Osteocyte (in vitro differentiated cells): ENCODE results near the gene ZNF700. TPM values are rescaled to one million over a fixed set of nuclear protein-coding genes. Genes with fewer than 3 reads are reported as not detected.
"Not testable (repeated sequence)": the region's sequence is repeated elsewhere in the genome, so short reads cannot be mapped to it uniquely, and the experiment has no call there.

Source experiments
- DNase-seq: peaks from one replicate; pipeline ENCODE4 v3.0.0; 2021; ENCODE audit warnings: mixed read lengths; ENCODE audit not compliant: unreplicated experiment; ENCODE audit errors: extremely low spot score
- H3K27ac Mint-ChIP-seq: one replicate; pipeline ENCODE4 v1.8.0; 2021; ENCODE audit warnings: mild to moderate bottlenecking, mixed read lengths; ENCODE audit not compliant: unreplicated experiment
- H3K27me3 Mint-ChIP-seq: one replicate; pipeline ENCODE4 v1.8.0; 2021; ENCODE audit warnings: mixed read lengths; ENCODE audit not compliant: unreplicated experiment
- H3K36me3 Mint-ChIP-seq: one replicate; pipeline ENCODE4 v1.8.0; 2021; ENCODE audit warnings: mixed read lengths; ENCODE audit not compliant: unreplicated experiment
- H3K4me1 Mint-ChIP-seq: one replicate; pipeline ENCODE4 v1.8.0; 2021; ENCODE audit warnings: mixed read lengths; ENCODE audit not compliant: unreplicated experiment
- H3K4me3 Mint-ChIP-seq: one replicate; pipeline ENCODE4 v1.8.0; 2021; ENCODE audit warnings: mild to moderate bottlenecking, moderate library complexity, mixed read lengths; ENCODE audit not compliant: unreplicated experiment
- H3K9me3 Mint-ChIP-seq: one replicate; pipeline ENCODE4 v1.8.0; 2021; ENCODE audit warnings: mixed read lengths; ENCODE audit not compliant: unreplicated experiment
- CTCF ChIP-seq: fragments of 200-600 bp; sonication (generic); IDR thresholded peaks from 2 replicates; pipeline ENCODE4 v1.5.0; 2021; ENCODE audit warnings: antibody characterized with exemption, mild to moderate bottlenecking, moderate library complexity
- total RNA-seq: library from RNA; stranded (reverse); gene quantifications from 2 replicates; pipeline ENCODE4 v1.2.1, GENCODE V29; 2021

Gene ZNF700
- total RNA-seq, 1 donor from 2014 or later = 6.7 TPM

- Mint-ChIP-seq H3K4me3 (peak overlapping the region; percentile 94), H3K9me3 (no peaks in the 10 kb centered on the region), H3K27me3 (peaks cover 15% of the 10 kb centered on the region), H3K36me3 (peaks cover 10% of the 10 kb centered on the region), H3K4me1 (peaks cover 28% of the 10 kb centered on the region), H3K27ac (peak overlapping the region; percentile 97)
- no peak for DNase-seq
- TF ChIP-seq CTCF = no peak
These were observed 37.7 kb upstream of the ZNF700 start for GRCh38 chr19:11887234-11887610.

- Mint-ChIP-seq H3K27me3 (peaks cover 9% of the 10 kb centered on the region), H3K36me3 (peaks cover 13% of the 10 kb centered on the region), H3K4me1 (peaks cover 28% of the 10 kb centered on the region), H3K4me3 (peak within 1 kb of the TSS; percentile 94), H3K9me3 (no peaks in the 10 kb centered on the region), H3K27ac (peak within 1 kb of the TSS; percentile 97)
- peak; percentile 44 for TF ChIP-seq CTCF
- DNase-seq = peak; percentile 93
These were observed 37.0 kb upstream of the ZNF700 start, which contains the start of gene ZNF69 for GRCh38 chr19:11887611-11888531. Gene ZNF69, plus strand, starts transcription at chr19:11887782. Its CDS starts 142 bp downstream, at chr19:11887924.

GRCh38 chr19:11889901-11890300 lies 35.0 kb upstream of the ZNF700 start:
- not testable (repeated sequence) for H3K27ac Mint-ChIP-seq, H3K27me3 Mint-ChIP-seq, DNase-seq, H3K4me3 Mint-ChIP-seq
- peaks cover 28% of the 10 kb centered on the region for H3K4me1 Mint-ChIP-seq
- H3K36me3 Mint-ChIP-seq = peaks cover 28% of the 10 kb centered on the region
- H3K9me3 Mint-ChIP-seq = peaks cover 12% of the 10 kb centered on the region

GRCh38 chr19:11890634-11891033 lies 34.3 kb upstream of the ZNF700 start:
- H3K27ac Mint-ChIP-seq = no peak overlapping the region
- H3K27me3 Mint-ChIP-seq = no peaks in the 10 kb centered on the region
- TF ChIP-seq CTCF = no peak
- no peak overlapping the region for H3K4me3 Mint-ChIP-seq
- H3K4me1 Mint-ChIP-seq = peaks cover 28% of the 10 kb centered on the region
- no peak for DNase-seq
- peaks cover 36% of the 10 kb centered on the region for H3K36me3 Mint-ChIP-seq
- peaks cover 18% of the 10 kb centered on the region for H3K9me3 Mint-ChIP-seq

GRCh38 chr19:11894851-11895250 lies 30.1 kb upstream of the ZNF700 start:
- Mint-ChIP-seq H3K27me3 (no peaks in the 10 kb centered on the region), H3K9me3 (peaks cover 33% of the 10 kb centered on the region), H3K36me3 (peaks cover 52% of the 10 kb centered on the region), H3K27ac (no peak overlapping the region), H3K4me1 (peaks cover 3% of the 10 kb centered on the region), H3K4me3 (no peak overlapping the region)
- no peak for DNase-seq
- TF ChIP-seq CTCF = no peak
